ENCODE results near the gene LRRC47.

DNA sequence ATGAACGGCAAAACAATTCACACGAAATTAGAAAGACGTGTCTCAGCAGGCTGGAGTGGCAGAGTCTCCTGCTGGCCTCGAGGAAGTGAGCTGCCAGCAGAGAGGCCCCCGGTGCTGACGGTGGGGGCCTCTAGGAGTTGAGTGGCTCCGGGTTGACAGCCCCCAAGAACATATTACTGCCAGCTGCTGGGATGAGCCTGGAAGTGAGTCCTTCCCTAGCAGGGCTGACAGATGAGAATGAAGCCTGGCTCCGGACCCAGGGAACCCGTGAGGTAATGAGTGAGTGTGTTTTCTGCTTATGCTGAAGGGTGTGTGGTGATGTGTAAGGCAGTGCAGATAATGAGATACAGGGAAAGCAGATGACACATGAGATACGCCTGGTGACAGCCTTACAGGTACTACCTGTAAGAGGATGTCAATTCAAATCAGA lies 23.5 kb upstream of the LRRC47 start:
- TF ChIP-seq POLR2A (IDR thresholded peaks at IDR 0.05) (no peak), POLR2AphosphoS5 (IDR thresholded peaks at IDR 0.05) (no peak), EP300 (IDR thresholded peaks at IDR 0.05) (no peak)
- TF ChIP-seq, protein P1, sequence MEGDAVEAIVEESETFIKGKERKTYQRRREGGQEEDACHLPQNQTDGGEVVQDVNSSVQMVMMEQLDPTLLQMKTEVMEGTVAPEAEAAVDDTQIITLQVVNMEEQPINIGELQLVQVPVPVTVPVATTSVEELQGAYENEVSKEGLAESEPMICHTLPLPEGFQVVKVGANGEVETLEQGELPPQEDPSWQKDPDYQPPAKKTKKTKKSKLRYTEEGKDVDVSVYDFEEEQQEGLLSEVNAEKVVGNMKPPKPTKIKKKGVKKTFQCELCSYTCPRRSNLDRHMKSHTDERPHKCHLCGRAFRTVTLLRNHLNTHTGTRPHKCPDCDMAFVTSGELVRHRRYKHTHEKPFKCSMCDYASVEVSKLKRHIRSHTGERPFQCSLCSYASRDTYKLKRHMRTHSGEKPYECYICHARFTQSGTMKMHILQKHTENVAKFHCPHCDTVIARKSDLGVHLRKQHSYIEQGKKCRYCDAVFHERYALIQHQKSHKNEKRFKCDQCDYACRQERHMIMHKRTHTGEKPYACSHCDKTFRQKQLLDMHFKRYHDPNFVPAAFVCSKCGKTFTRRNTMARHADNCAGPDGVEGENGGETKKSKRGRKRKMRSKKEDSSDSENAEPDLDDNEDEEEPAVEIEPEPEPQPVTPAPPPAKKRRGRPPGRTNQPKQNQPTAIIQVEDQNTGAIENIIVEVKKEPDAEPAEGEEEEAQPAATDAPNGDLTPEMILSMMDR (IDR thresholded peaks at IDR 0.05): no peak

Data from stomach (tissue), 4 donors.